ENCODE results near the gene WDR19. TPM values are rescaled to one million over a fixed set of nuclear protein-coding genes. Genes with fewer than 3 reads are reported as not detected.

Gene WDR19
- total RNA-seq, 1 experiment from 2014 or later: 33.2 TPM

DNA sequence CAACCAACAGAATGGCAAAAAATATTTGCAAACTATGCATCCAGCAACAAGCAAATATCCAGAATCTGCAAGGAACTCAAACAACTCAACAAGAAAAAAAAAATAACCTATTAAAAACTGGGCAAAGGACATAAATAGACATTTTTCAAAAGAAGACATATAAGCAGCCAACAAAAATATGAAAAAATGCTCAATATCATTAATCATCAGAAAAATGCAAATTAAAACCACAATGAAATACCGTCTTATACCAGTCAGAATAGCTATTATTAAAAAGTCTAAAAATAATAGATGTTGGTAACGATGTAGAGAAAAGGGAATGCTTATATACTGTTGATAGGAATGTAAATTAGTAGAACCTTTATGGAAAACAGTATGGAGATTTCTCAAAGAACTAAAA lies 53.4 kb downstream of the WDR19 start:
- Histone ChIP-seq H3K4me1 (replicated peaks; ENCODE audit: insufficient read depth) (no peaks in the 10 kb centered on the region), H4K20me1 (ENCODE audit: insufficient read depth) (no peaks in the 10 kb centered on the region), H3K9me3 (ENCODE audit: insufficient read depth, low read depth) (no peaks in the 10 kb centered on the region), H3K4me2 (no peak overlapping the region), H3K27ac (no peak overlapping the region), H3K79me2 (ENCODE audit: low read depth) (no peaks in the 10 kb centered on the region), H2AFZ (no peak overlapping the region), H3F3A (ENCODE audit: insufficient read depth, low read depth) (no peaks in the 10 kb centered on the region), H3K9me2 (ENCODE audit: insufficient read depth) (no peaks in the 10 kb centered on the region), H3K4me3 (no peak overlapping the region), H3K36me3 (ENCODE audit: low read depth) (no peaks in the 10 kb centered on the region; the same call in 1 of the 2 replicates), H3K27me3 (ENCODE audit: insufficient read depth, low read depth) (no peaks in the 10 kb centered on the region)
- intact Hi-C loops (cut with micrococcal nuclease; ENCODE audit: unreplicated experiment): no loop called here
- no TSS peak for BruUV-seq (replicated peaks)
- no peak for DNase-seq
- TF ChIP-seq, protein P1, sequence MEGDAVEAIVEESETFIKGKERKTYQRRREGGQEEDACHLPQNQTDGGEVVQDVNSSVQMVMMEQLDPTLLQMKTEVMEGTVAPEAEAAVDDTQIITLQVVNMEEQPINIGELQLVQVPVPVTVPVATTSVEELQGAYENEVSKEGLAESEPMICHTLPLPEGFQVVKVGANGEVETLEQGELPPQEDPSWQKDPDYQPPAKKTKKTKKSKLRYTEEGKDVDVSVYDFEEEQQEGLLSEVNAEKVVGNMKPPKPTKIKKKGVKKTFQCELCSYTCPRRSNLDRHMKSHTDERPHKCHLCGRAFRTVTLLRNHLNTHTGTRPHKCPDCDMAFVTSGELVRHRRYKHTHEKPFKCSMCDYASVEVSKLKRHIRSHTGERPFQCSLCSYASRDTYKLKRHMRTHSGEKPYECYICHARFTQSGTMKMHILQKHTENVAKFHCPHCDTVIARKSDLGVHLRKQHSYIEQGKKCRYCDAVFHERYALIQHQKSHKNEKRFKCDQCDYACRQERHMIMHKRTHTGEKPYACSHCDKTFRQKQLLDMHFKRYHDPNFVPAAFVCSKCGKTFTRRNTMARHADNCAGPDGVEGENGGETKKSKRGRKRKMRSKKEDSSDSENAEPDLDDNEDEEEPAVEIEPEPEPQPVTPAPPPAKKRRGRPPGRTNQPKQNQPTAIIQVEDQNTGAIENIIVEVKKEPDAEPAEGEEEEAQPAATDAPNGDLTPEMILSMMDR (conservative IDR thresholded peaks at IDR 0.05): no peak
- TF ChIP-seq EZH2 (IDR thresholded peaks at IDR 0.05; ENCODE audit: low read depth): no peak
- POLR2A ChIA-PET (ENCODE audit: unreplicated experiment): interaction anchor here (0.6 kb wide), 1 partner anchor 206 kb away, joined by 4 read pairs; no protein-coding TSS in a partner anchor
- CTCF ChIA-PET: no interaction called here

DNA sequence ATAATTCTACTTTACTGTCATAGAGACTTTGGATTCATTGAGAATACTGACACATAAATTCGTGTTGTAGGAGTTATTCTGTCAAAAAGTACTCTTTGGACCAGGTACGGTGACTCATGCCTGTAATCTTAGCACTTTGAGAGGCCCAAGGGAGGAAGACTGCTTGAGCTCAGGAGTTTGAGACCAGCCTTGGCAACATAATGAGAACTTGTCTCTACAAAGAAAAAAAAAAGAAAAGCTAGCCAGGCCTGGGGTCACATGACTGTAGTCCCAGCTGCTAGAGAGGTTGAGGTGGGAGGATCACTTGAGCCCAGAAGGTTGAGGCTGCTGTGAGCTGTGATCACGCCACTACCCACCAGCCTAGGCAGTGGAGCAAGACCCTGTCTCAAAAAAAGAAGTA lies 54.9 kb downstream of the WDR19 start:
- Histone ChIP-seq H2AFZ (no peak overlapping the region), H3F3A (ENCODE audit: insufficient read depth, low read depth) (no peaks in the 10 kb centered on the region), H3K36me3 (ENCODE audit: low read depth) (no peaks in the 10 kb centered on the region; the same call in 1 of the 2 replicates), H3K4me1 (replicated peaks; ENCODE audit: insufficient read depth) (no peaks in the 10 kb centered on the region), H4K20me1 (ENCODE audit: insufficient read depth) (no peaks in the 10 kb centered on the region), H3K27me3 (ENCODE audit: insufficient read depth, low read depth) (no peaks in the 10 kb centered on the region), H3K9me2 (ENCODE audit: insufficient read depth) (no peaks in the 10 kb centered on the region), H3K9me3 (ENCODE audit: insufficient read depth, low read depth) (no peaks in the 10 kb centered on the region), H3K4me3 (no peak overlapping the region), H3K4me2 (no peak overlapping the region), H3K79me2 (ENCODE audit: low read depth) (no peaks in the 10 kb centered on the region), H3K27ac (no peak overlapping the region)
- ChIA-PET POLR2A (ENCODE audit: unreplicated experiment) (no interaction called here), CTCF (no interaction called here)
- DNase-seq: no peak
- no TSS peak for BruUV-seq (replicated peaks)
- intact Hi-C loops (cut with micrococcal nuclease; ENCODE audit: unreplicated experiment): no loop called here
- no peak for TF ChIP-seq EZH2 (IDR thresholded peaks at IDR 0.05; ENCODE audit: low read depth)
- TF ChIP-seq, protein P1 (conservative IDR thresholded peaks at IDR 0.05): no peak

DNA sequence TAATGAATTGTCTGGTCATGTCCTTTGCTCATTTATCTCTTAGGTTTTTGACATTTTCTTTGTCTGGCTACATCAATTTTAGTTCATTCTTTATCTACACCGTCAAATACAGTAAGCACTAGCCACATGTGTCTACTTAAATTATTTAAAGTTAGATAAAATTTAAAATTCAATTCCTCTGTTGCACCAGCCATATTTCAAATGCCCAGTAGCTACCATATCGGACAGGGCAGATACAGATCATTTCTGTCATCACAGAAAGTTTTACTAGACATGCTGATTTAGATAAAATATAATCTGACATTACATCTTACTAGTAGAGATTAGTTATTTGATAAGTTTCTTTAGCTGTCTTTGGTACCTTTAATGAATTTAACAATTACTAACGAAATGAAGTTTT lies 61.1 kb downstream of the WDR19 start:
- H3K4me1 ChIP-seq (replicated peaks; ENCODE audit: insufficient read depth): no peaks in the 10 kb centered on the region
- DNase-seq: no peak
- no peak overlapping the region for H3K27ac ChIP-seq
- H3K36me3 ChIP-seq (ENCODE audit: low read depth): no peaks in the 10 kb centered on the region; the same call in 1 of the 2 replicates
- H3K9me2 ChIP-seq (ENCODE audit: insufficient read depth): no peaks in the 10 kb centered on the region
- POLR2A ChIA-PET (ENCODE audit: unreplicated experiment): no interaction called here
- CTCF ChIA-PET: no interaction called here
- TF ChIP-seq EZH2 (IDR thresholded peaks at IDR 0.05; ENCODE audit: low read depth): no peak
- TF ChIP-seq, protein P1 (conservative IDR thresholded peaks at IDR 0.05): no peak
- no peak overlapping the region for H3K4me3 ChIP-seq
- H3F3A ChIP-seq (ENCODE audit: insufficient read depth, low read depth): no peaks in the 10 kb centered on the region
- H4K20me1 ChIP-seq (ENCODE audit: insufficient read depth): no peaks in the 10 kb centered on the region
- intact Hi-C loops (cut with micrococcal nuclease; ENCODE audit: unreplicated experiment): no loop called here
- H3K27me3 ChIP-seq (ENCODE audit: insufficient read depth, low read depth): no peaks in the 10 kb centered on the region
- H3K9me3 ChIP-seq (ENCODE audit: insufficient read depth, low read depth): no peaks in the 10 kb centered on the region; the same call in 1 of the 2 replicates
- no peak overlapping the region for H3K4me2 ChIP-seq
- H2AFZ ChIP-seq: no peak overlapping the region
- H3K79me2 ChIP-seq (ENCODE audit: low read depth): no peaks in the 10 kb centered on the region
- BruUV-seq (replicated peaks): no TSS peak

Data from PC-9 (cell line).